HepG2 (cell line): ENCODE data around the gene NME1. TPM values are rescaled to one million over a fixed set of nuclear protein-coding genes. Genes with fewer than 3 reads are reported as not detected.
A peak's percentile ranks its signal among the peaks of the same experiment; 100 is the strongest.

Experiments
- ARNTL ChIP-seq: sonication (generic); formaldehyde crosslinking; IDR thresholded peaks from 2 replicates; pipeline ENCODE4 v1.4.0; 2020; ENCODE audit warnings: mild to moderate bottlenecking, missing genetic modification reagents
- ETV6 ChIP-seq: sonication (generic); formaldehyde crosslinking; conservative IDR thresholded peaks from 2 replicates; pipeline ENCODE4 v1.4.0; 2020; ENCODE audit warnings: missing genetic modification reagents
- FOXJ3 ChIP-seq: sonication (generic); formaldehyde crosslinking; IDR thresholded peaks from 2 replicates; pipeline ENCODE4 v1.4.0; 2020; ENCODE audit warnings: missing genetic modification reagents, mild to moderate bottlenecking, borderline replicate concordance
- KLF13 ChIP-seq: sonication (generic); formaldehyde crosslinking; IDR thresholded peaks from 2 replicates; pipeline ENCODE4 v1.4.0; 2020; ENCODE audit warnings: mild to moderate bottlenecking, missing genetic modification reagents
- KMT2B ChIP-seq: IDR thresholded peaks from 2 replicates; pipeline ENCODE4 v1.6.1; 2016; ENCODE audit warnings: missing genetic modification reagents, missing compliant biosample characterization
- MXD4 ChIP-seq: IDR thresholded peaks from 2 replicates; pipeline ENCODE4 v1.6.1; 2016; ENCODE audit warnings: mild to moderate bottlenecking, missing biosample characterization, missing genetic modification reagents
- NCOR1 ChIP-seq: fragments of 200-600 bp; sonication (generic); IDR thresholded peaks from 2 replicates; pipeline ENCODE4 v1.7.0; 2017; ENCODE audit warnings: antibody characterized with exemption, low read length, borderline replicate concordance
- NR2F1 ChIP-seq, 2 experiments: fragments of 450-650 bp in 1 of 2; formaldehyde crosslinking in 1 of 2; IDR thresholded peaks; 2 replicates each; pipeline versions ENCODE4 v1.5.0 to v1.6.1; 2016 to 2020; ENCODE audit warnings: mild to moderate bottlenecking in 1 of 2, missing compliant biosample characterization in 1 of 2, missing genetic modification reagents in 1 of 2, moderate library complexity in 1 of 2
- RBFOX2 ChIP-seq: fragments of 200-400 bp; formaldehyde crosslinking; IDR thresholded peaks from 2 replicates; pipeline ENCODE4 v1.6.1; 2017; ENCODE audit warnings: low read depth, mild to moderate bottlenecking, low read length
- RFXANK ChIP-seq: IDR thresholded peaks from 2 replicates; pipeline ENCODE4 v1.6.1; 2016
- SALL1 ChIP-seq: sonication (generic); formaldehyde crosslinking; IDR thresholded peaks from 2 replicates; pipeline ENCODE4 v1.8.0; 2022; ENCODE audit warnings: mild to moderate bottlenecking, missing genetic modification reagents
- SALL2 ChIP-seq: sonication (generic); formaldehyde crosslinking; IDR thresholded peaks from 2 replicates; pipeline ENCODE4 v1.8.1; 2023; ENCODE audit warnings: mild to moderate bottlenecking, missing genetic modification reagents, inconsistent platforms
- SKI ChIP-seq: fragments of 450-650 bp; IDR thresholded peaks from one replicate; pipeline ENCODE4 v1.6.1; 2018; ENCODE audit warnings: mild to moderate bottlenecking; ENCODE audit not compliant: partially characterized antibody
- TP53 ChIP-seq: sonication (generic); formaldehyde crosslinking; conservative IDR thresholded peaks from 2 replicates; pipeline ENCODE4 v1.4.0; 2020; ENCODE audit warnings: missing genetic modification reagents
- ZIK1 ChIP-seq: sonication (generic); formaldehyde crosslinking; IDR thresholded peaks from 2 replicates; pipeline ENCODE4 v1.5.0; 2020; ENCODE audit warnings: mild to moderate bottlenecking, low read depth, missing genetic modification reagents, borderline replicate concordance
- ZNF256 ChIP-seq: sonication (generic); formaldehyde crosslinking; conservative IDR thresholded peaks from 2 replicates; pipeline ENCODE4 v1.4.0; 2020; ENCODE audit warnings: missing genetic modification reagents
- ZNF30 ChIP-seq: sonication (generic); formaldehyde crosslinking; IDR thresholded peaks from 2 replicates; pipeline ENCODE4 v1.5.0; 2020; ENCODE audit warnings: mild to moderate bottlenecking, missing genetic modification reagents
- ZNF333 ChIP-seq: sonication (generic); formaldehyde crosslinking; IDR thresholded peaks from 2 replicates; pipeline ENCODE4 v1.4.0; 2020; ENCODE audit warnings: mild to moderate bottlenecking, missing genetic modification reagents, borderline replicate concordance
- ZNF468 ChIP-seq: sonication (generic); formaldehyde crosslinking; IDR thresholded peaks from 2 replicates; pipeline ENCODE4 v1.8.0; 2022; ENCODE audit warnings: mild to moderate bottlenecking, moderate library complexity, missing genetic modification reagents
- ZNF552 ChIP-seq: sonication (generic); formaldehyde crosslinking; IDR thresholded peaks from 2 replicates; pipeline ENCODE4 v1.9.0; 2022; ENCODE audit warnings: missing genetic modification reagents, mild to moderate bottlenecking, borderline replicate concordance
- polyA plus RNA-seq, 8 experiments: library from polyadenylated mRNA; depleted of rRNA in 3 of 8; stranded (reverse) in 7 of 8; unstranded in 1 of 8; fragments of >200 nt; fragmentation: Illumina TruSeq in 4 of 8; extraction: Trizol in 4 of 8; gene quantifications; 2 replicates each; pipeline versions ENCODE4 v1.2.1 to v1.2.3, GENCODE V29; 2011 to 2016; ENCODE audit warnings: low read depth in 4 of 8, missing spikeins in 1 of 8, mixed read lengths in 1 of 8; ENCODE audit not compliant: insufficient read depth in 1 of 8
- total RNA-seq, 5 experiments: library from RNA; depleted of rRNA; stranded (reverse); fragments of >200 nt; fragmentation: Illumina TruSeq; extraction: Trizol; gene quantifications; 2 replicates each; pipeline ENCODE4 v1.2.3, GENCODE V29; 2016; ENCODE audit warnings: low read depth in 1 of 5
- TF ChIP-seq, protein P1 (sequence below): sonication (generic); formaldehyde crosslinking; IDR thresholded peaks from 2 replicates; pipeline ENCODE4 v1.4.0; 2020; ENCODE audit warnings: missing genetic modification reagents, borderline replicate concordance
- TF ChIP-seq, protein P2 (sequence below): sonication (generic); formaldehyde crosslinking; IDR thresholded peaks from 2 replicates; pipeline ENCODE4 v1.4.0; 2020; ENCODE audit warnings: mild to moderate bottlenecking, low read depth, missing genetic modification reagents
- TF ChIP-seq, protein P3 (sequence below): sonication (generic); formaldehyde crosslinking; IDR thresholded peaks from 2 replicates; pipeline ENCODE4 v1.4.0; 2020; ENCODE audit warnings: mild to moderate bottlenecking, missing genetic modification reagents

The NME1 gene
- total and polyA plus RNA-seq, 2 of the 13 experiments (the other 11 are each of a cell fraction or from before 2014, with no cell fraction given), result 295 to 516 TPM

- TF ChIP-seq, protein P1, sequence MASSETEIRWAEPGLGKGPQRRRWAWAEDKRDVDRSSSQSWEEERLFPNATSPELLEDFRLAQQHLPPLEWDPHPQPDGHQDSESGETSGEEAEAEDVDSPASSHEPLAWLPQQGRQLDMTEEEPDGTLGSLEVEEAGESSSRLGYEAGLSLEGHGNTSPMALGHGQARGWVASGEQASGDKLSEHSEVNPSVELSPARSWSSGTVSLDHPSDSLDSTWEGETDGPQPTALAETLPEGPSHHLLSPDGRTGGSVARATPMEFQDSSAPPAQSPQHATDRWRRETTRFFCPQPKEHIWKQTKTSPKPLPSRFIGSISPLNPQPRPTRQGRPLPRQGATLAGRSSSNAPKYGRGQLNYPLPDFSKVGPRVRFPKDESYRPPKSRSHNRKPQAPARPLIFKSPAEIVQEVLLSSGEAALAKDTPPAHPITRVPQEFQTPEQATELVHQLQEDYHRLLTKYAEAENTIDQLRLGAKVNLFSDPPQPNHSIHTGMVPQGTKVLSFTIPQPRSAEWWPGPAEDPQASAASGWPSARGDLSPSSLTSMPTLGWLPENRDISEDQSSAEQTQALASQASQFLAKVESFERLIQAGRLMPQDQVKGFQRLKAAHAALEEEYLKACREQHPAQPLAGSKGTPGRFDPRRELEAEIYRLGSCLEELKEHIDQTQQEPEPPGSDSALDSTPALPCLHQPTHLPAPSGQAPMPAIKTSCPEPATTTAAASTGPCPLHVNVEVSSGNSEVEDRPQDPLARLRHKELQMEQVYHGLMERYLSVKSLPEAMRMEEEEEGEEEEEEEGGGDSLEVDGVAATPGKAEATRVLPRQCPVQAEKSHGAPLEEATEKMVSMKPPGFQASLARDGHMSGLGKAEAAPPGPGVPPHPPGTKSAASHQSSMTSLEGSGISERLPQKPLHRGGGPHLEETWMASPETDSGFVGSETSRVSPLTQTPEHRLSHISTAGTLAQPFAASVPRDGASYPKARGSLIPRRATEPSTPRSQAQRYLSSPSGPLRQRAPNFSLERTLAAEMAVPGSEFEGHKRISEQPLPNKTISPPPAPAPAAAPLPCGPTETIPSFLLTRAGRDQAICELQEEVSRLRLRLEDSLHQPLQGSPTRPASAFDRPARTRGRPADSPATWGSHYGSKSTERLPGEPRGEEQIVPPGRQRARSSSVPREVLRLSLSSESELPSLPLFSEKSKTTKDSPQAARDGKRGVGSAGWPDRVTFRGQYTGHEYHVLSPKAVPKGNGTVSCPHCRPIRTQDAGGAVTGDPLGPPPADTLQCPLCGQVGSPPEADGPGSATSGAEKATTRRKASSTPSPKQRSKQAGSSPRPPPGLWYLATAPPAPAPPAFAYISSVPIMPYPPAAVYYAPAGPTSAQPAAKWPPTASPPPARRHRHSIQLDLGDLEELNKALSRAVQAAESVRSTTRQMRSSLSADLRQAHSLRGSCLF (CRISPR knock-in tag), result no peak
- TF ChIP-seq, protein P2, sequence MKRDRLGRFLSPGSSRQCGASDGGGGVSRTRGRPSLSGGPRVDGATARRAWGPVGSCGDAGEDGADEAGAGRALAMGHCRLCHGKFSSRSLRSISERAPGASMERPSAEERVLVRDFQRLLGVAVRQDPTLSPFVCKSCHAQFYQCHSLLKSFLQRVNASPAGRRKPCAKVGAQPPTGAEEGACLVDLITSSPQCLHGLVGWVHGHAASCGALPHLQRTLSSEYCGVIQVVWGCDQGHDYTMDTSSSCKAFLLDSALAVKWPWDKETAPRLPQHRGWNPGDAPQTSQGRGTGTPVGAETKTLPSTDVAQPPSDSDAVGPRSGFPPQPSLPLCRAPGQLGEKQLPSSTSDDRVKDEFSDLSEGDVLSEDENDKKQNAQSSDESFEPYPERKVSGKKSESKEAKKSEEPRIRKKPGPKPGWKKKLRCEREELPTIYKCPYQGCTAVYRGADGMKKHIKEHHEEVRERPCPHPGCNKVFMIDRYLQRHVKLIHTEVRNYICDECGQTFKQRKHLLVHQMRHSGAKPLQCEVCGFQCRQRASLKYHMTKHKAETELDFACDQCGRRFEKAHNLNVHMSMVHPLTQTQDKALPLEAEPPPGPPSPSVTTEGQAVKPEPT, result peak; percentile 81; the same call in 1 of the 2 replicates
- TF ChIP-seq ZNF30 (CRISPR knock-in tag) (0 out of 2 replicates have a peak, but pooled peaks have one; percentile 35), NR2F1 (CRISPR knock-in tag; IDR thresholded peaks at IDR 0.05) (no peak), RBFOX2 (peak; percentile 94), NCOR1 (no peak), ZNF552 (no peak; the same call in 1 of the 2 replicates), ZIK1 (CRISPR knock-in tag) (peak; percentile 65; the same call in 1 of the 2 replicates), ARNTL (CRISPR knock-in tag) (peak; percentile 13; the same call in 1 of the 2 replicates), ZNF256 (no peak), SALL2 (no peak; the same call in 1 of the 2 replicates), FOXJ3 (CRISPR knock-in tag) (no peak), ZNF333 (peak; percentile 61), SKI (no peak), TP53 (CRISPR knock-in tag) (no peak), ETV6 (peak; percentile 89; the same call in 1 of the 2 replicates), ZNF468 (CRISPR knock-in tag) (no peak), SALL1 (CRISPR knock-in tag) (peak; percentile 39; the same call in 1 of the 2 replicates), KLF13 (no peak; the same call in 1 of the 2 replicates), MXD4 (peak; percentile 94), KMT2B (peak; percentile 31), RFXANK (peak; percentile 65; the same call in 1 of the 2 replicates)
- TF ChIP-seq, protein P3, sequence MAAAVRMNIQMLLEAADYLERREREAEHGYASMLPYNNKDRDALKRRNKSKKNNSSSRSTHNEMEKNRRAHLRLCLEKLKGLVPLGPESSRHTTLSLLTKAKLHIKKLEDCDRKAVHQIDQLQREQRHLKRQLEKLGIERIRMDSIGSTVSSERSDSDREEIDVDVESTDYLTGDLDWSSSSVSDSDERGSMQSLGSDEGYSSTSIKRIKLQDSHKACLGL (CRISPR knock-in tag), result peak; percentile 90
Measured at GRCh38 chr17:51166198-51166986, 13.0 kb downstream of the NME1 start, which contains the start of gene NME2 (continued).
